ENCODE data around the gene C1orf21.

GRCh38 chr1:184443624-184444023, 56.8 kb downstream of the C1orf21 start:
- no peak for TF ChIP-seq EZH2 (IDR thresholded peaks at IDR 0.05)
- TF ChIP-seq POLR2AphosphoS5 (IDR thresholded peaks at IDR 0.05; ENCODE audit: borderline replicate concordance, low read depth, low read length) = no peak
- TF ChIP-seq FOXP2 (optimal IDR thresholded peaks at IDR 0.05; ENCODE audit: control extremely low read depth, extremely low read length, insufficient read depth) = no peak
